Left renal cortex interstitium (tissue), 4 donors: Measurements from ENCODE around the gene CASQ1. TPM values are rescaled to one million over a fixed set of nuclear protein-coding genes. Genes with fewer than 3 reads are reported as not detected.

Experiments
- DNase-seq, 4 donors: peaks; one replicate each; pipeline ENCODE4 v3.0.0-alpha.2; 2013; ENCODE audit warnings: low read depth in 4 of 4, low spot score in 2 of 4, missing footprints in 1 of 4
- polyA plus RNA-seq, 4 donors: library from polyadenylated mRNA; unstranded; fragments of 120-200 nt; gene quantifications; one replicate each; pipeline ENCODE4 v1.2.1, GENCODE V29; 2013; ENCODE audit not compliant: insufficient read length in 4 of 4

The CASQ1 gene
- polyA plus RNA-seq, 4 donors: 0.13 to 0.63 (median 0.33) TPM

GRCh38 chr1:160168016-160168415 is 22.4 kb upstream of the CASQ1 start:
- no peak for DNase-seq

DNA sequence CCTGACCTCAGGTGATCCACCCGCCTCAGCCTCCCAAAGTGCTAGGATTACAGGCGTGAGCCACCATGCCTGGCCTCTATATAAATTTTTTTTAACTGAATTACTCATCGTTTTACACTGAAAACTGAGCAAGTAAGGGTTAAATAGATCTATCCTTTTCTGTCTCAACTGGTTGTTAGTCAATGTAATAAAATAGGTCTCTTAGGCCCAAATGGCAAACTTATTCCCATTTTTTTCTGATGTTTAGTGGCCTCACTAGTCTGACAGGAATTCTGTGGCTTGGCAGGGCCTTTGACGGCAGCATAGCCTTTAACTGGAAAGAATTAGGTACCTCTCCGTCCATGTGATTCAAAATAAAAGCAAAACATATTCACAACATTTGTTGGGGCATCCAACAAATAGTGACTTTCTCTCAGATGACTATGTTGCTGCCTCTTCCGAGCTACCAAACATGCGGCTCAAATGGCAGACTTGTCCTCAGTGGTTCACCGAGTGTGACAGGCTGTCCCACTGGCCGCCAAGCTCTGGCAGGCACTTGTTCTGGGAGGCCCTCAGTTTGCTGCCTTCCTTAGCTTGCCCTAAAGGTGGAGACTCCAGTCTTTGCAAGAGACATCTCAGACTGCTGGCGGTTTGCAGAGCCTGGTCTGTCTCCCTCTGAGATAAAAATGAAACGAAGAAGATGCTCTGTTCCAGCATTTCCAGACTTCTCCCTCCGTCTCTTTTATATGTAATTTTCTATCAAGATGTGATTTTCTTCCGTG is 21.6 kb upstream of the CASQ1 start:
- no peak for DNase-seq

- peak in 1 of 4 donors; percentile 15 for DNase-seq
These were observed 20.6 kb upstream of the CASQ1 start for GRCh38 chr1:160169553-160170399.

DNA sequence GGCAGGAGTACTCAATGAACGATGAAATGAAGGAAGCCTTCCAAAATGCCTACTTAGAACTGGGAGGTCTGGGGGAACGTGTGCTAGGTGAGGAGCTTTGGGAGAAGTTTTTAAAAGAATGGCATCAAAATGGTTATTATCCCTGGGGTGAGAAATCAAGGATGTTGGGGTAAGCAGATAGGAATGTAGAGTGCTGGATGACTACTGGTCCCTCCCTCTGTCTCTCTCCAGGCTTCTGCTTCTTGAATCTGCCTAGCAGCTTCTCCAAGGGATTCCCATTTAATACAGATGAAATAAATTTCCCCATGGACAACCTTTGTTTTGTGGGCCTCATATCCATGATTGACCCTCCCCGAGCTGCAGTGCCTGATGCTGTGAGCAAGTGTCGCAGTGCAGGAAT is 19.0 kb upstream of the CASQ1 start:
- DNase-seq: no peak

GRCh38 chr1:160171980-160172379 is 18.4 kb upstream of the CASQ1 start:
- no peak for DNase-seq

DNA sequence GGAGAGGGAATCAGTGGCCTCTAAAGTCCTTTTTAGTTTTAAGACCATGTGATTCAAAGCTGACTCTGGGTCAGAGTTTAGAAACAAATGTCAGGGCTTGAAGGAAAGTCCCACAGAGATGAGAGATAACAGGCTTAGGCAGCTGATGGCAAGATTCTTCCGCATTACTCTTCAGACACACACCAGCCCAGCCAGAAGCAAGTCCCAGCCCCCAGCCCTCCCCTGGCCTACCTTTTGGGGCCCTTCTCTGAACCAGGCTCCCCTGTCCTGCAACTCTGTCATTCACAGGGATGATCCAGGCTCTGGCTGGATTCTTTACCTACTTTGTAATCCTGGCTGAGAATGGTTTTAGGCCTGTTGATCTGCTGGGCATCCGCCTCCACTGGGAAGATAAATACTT is 13.1 kb upstream of the CASQ1 start:
- DNase-seq: no peak

DNA sequence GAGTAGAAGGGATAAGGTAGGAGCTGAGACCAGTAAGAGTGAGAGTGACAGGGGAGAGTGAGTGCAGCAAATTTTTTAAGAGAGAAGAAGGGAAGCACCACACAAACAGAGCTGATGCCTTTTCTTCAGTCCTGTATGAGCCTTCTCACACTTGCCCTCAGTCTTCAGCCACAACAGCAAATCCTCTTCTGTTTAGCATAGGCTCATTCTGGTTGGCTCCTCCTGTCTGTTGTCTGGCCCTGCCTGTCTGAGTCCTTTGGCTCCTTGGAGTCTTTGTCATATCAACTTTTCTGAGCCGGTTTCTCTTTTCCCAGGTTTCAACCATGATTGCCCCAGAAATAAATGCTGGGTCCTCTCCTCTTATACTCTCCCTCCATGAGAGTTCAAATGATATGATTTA is 12.7 kb upstream of the CASQ1 start:
- DNase-seq: no peak

GRCh38 chr1:160178731-160179130 is 11.6 kb upstream of the CASQ1 start:
- no peak for DNase-seq

GRCh38 chr1:160179336-160179735 is 11.0 kb upstream of the CASQ1 start:
- no peak for DNase-seq

DNA sequence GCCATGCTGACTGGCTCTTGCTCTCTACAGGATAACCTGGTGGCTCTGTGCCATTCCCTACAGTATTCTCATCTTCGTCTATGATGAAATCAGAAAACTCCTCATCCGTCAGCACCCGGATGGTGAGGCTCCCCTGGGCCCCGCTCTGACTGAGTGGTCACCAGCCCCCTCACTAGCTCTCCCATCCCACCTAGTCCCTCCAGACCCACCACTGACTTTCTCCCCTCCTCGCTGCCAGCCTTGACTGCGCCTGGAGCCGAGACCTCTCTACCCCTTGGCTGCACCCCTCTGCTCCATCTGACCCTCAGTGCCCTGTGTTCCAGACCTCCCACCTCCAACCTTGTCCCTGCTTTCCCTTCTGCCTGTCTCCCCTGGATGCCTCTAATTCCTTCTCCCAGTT is 4.1 kb upstream of the CASQ1 start:
- DNase-seq: no peak

- no peak for DNase-seq
These were observed 3.6 kb upstream of the CASQ1 start for GRCh38 chr1:160186729-160187128.

DNA sequence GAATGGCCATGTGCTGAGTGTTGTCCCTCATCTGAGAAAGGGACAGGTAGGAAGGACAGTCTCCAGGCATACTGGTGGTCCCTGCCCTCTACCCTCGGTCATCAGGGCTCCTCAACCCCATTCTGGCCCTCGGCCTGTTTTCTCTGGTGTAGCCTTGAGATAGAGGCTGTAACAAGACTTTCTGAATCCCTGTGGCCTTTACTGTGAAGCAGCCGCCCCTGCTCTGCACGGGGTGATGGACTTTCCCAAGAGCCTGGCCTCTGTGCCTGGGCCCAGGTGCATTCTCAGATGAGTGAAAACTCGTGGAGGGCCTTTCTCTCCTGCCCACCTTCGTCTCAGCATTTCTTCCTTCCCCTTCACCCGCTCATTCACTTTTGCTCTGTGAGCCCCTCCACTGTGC is 3.0 kb upstream of the CASQ1 start:
- no peak for DNase-seq

GRCh38 chr1:160188341-160188740 is 2.0 kb upstream of the CASQ1 start:
- DNase-seq: no peak

DNA sequence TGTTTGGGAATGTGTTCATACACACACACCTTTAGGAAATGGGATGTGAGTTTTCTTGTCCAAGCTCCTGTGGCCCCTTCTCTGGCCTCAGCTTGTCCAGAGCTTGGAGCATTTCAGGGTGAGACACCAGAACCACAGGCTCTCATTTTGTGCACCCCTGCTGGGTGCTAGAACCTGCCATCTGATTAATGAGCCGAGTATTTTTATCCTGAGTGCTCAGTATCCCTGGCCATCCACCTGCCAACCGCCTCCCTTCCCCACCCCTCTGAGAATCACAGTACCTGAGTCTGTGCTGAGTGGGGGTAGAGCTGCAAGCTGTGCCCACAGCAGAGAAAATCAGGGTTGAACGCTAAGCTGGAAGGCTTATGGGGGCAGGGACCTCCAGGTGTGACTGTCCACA is 1.4 kb downstream of the CASQ1 start:
- no peak for DNase-seq

GRCh38 chr1:160192234-160192633 is 1.9 kb downstream of the CASQ1 start:
- DNase-seq: no peak

DNA sequence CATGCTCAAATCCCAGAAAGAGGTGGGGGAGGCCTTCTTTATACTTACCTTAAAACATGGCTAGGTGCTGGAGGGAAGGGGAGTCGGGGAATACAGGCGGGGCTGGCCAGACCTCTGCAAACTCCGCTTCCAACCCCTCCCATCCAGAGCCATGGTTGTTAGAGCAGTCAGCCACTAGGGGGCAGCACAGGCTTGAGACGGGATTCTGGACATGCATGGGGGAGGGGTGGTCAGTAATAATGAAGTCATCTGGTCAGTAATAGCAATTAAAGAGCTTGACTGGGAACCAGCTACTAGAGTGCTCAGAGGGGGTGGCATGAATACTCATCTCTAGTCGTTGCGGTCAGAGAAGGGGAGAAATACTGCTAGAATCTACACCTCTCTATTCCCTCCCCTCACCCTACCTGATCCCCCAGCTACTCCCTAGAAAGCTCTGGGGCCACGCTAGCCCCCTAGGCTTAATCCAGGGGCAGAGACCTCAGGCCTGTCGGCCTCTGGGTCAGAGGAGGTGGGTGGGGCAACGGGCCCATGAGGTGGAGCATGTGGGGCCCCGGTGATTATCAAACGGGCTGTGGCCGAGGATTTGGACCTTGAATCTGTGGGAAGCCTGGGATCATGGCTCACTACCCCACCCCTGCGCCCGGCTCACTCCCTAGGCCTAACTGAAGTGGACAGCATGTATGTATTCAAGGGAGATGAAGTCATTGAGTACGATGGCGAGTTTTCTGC is 2.9 kb downstream of the CASQ1 start:
- peak; percentile 59 to 84 (median 76) for DNase-seq

DNA sequence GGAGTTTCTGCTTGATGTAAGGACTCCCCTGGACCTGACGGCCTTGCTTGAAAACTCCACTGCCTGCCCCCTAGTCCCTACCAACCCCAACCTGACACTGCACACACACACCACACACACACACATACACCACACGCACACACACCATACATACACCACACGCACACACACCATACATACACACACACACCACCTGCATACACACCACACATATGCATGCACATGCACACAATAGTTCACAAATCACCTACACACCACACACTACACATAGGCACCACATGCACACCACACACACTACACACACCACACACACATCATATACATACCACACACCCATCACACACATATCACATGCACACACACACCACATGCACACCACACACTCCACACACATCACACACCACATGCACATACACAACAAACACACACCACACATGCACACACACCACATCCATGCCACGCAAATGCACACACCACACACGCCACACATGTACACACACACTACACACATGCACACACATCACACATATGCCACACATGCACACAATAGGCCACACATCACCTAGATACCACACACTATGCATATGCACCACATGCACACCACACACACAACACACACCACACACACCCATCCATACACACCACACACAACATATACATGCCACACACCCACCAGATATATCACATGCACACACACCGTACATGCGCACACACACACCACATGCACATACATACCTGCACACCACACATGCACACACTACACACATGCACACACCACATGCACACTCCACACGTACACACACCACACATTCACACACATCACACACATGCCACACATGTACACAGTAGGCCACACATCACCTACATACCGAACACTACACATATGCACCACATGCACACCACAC is 3.7 kb downstream of the CASQ1 start:
- DNase-seq: no peak

- DNase-seq: no peak
These were observed 4.3 kb downstream of the CASQ1 start for GRCh38 chr1:160194737-160195059.

DNA sequence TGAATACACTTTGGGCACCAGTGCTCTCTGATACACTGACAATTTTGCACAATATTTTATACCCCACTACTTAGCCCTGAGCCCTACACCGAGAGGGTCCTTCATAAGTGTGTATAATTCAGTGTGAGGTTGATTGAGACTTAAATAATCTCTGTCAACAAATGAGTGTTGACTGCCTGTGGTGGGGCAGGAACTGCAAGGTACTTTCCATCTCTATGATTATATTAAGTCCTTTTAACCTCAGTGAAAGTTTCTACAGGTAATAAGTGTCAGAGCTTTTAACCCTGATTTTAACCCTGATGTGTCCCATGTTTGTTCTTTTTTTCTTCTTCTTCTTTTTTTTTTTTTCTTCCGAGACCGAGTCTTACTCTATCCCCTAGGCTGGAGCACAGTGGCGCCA is 5.8 kb downstream of the CASQ1 start:
- no peak for DNase-seq

DNA sequence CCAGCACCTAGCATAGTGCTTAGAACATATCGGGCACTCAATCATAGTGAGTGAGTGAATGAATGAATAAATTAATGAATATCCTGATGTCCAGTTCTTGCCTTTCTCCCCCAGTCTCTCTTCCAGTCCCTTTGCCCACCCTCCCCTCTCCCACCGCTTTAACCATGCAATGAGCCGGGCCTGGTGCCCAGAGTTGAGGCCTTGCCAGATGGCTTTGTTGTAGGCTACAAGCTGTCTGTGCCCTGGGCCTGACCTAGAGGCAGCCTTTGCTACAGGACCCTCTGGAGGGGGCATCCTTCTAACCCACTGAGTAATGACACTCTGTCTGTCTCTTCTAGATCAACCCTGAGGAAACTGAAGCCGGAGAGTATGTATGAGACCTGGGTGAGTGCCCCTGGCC is 6.9 kb downstream of the CASQ1 start:
- no peak for DNase-seq
